Stimulated activated CD8-positive, alpha-beta memory T cell treated with anti-CD3 and anti-CD28 coated beads, Interleukin-4, amount 100 ng/mL, for 24 hours (primary cell): Measurements from ENCODE around the gene RECK.
"Not testable (repeated sequence)": the region's sequence is repeated elsewhere in the genome, so short reads cannot be mapped to it uniquely, and the experiment has no call there.

Experiments
- DNase-seq: peaks from one replicate; pipeline ENCODE4 v3.0.0-alpha.2; 2020; ENCODE audit warnings: low read depth

Gene RECK

DNA sequence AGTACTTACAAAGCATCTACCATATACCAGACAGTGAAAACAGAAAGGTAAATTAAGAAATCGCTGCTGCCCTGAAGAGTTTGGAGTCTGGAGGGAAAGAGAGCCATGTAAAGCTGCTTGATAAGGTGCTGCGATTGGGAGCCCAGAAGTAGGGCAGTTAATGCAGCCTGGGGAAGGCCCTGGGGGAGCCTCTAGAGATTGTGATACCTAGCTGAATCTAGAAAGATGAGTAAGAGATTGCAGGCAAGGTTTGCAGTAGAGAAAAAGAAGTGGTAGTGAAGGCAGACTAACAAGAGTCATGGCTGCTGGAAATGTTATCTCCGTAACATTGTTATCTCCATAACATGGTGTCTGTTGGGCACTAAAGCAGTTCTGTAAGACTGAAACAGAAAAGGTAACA lies 75.8 kb downstream of the RECK start:
- DNase-seq, result no peak

- no peak for DNase-seq
Measured at GRCh38 chr9:36113999-36114398, 77.3 kb downstream of the RECK start.

DNA sequence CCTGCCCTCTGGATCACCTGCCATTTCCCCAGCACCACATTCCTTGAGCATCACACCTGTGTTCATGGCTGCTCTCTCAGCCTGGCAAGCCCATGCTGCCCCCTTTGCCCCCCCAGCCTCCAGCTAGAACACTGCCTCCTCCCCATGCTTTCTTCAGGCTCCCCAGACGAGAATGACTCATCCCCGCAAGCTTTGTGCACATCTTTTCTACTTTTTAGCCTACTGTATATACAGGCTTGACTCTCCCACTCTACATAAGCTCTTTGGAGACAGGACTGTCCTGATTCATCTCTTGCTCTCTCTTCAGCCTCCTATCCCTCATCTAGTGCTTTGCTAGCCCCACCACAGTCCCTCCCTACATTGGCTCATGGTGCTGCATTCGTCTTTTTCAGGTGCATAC lies 79.9 kb downstream of the RECK start:
- no peak for DNase-seq

- no peak for DNase-seq
Measured at GRCh38 chr9:36118201-36118600, 81.5 kb downstream of the RECK start.

DNA sequence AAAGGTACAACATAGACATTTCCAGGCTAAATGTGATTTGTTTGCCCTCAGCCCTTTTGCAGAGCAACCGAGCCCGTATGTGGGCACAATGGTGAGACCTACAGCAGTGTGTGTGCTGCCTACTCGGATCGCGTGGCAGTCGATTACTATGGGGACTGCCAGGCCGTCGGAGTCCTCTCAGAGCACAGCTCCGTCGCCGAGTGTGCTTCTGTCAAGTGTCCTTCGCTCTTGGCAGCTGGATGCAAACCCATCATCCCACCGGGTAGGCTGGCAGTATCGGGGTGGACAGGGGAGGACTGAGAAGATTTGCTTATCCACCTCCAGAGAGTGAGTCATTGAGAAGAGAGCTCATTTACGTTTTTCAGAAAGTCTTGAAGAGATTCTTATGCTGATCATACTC lies 82.0 kb downstream of the RECK start:
- no peak for DNase-seq

GRCh38 chr9:36119476-36119875 lies 82.8 kb downstream of the RECK start:
- DNase-seq, result no peak

DNA sequence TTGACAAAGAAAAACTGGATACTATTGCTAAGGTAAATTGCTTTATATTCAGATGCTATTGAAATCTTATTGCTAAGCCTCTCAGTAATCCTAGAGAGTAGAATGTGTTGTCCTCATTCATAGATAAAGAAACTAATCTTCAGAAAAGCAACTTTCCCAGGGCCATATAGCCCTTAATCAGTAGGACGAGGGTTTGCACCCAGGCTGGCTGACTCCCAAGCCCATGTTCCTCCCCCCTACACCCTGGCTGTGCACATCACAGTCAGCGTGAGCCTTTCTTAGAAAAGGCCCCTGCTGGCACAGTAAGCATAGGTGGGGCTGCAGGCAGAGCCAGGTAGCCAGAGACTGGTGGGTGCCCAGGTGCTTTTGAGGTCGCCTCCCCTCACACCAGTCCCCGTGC lies 84.0 kb downstream of the RECK start:
- no peak for DNase-seq

DNA sequence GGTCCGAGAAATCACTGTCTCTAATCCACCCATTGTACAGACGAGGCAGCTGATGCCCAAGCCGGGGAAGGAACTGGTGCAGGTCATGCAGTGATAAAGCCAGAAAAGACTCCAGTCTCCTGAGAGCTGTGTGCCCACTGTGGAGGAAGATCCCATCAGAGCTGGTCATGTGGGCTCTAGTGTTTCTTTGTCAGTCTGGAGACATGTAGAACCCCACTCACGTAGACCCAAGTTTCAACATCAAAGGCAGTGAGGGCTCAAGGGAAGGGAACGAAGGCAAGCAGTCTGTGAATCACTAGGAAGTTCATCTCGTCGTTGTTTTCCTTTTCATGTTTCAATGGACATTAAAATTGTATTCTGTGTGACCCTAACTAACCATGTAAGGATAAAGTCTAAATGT lies 85.3 kb downstream of the RECK start:
- DNase-seq, result no peak

DNA sequence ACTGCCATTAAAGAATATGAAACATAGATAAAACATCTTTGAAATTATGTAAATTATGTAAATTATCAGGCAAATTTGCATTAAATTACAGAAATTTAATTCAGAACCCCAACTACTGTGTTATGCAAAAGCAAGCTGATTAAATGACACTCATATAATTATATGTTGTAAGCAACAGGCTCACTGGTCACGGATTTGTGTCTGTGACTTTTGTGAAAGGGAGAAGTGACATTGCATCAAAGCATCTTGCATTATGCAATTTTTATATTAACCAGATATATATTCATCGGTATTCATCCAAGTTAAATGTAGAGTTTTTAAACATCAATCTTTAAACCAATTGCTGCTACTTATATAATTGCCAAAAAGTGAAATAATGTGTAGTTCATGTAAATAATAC lies 86.8 kb downstream of the RECK start:
- no peak for DNase-seq

DNA sequence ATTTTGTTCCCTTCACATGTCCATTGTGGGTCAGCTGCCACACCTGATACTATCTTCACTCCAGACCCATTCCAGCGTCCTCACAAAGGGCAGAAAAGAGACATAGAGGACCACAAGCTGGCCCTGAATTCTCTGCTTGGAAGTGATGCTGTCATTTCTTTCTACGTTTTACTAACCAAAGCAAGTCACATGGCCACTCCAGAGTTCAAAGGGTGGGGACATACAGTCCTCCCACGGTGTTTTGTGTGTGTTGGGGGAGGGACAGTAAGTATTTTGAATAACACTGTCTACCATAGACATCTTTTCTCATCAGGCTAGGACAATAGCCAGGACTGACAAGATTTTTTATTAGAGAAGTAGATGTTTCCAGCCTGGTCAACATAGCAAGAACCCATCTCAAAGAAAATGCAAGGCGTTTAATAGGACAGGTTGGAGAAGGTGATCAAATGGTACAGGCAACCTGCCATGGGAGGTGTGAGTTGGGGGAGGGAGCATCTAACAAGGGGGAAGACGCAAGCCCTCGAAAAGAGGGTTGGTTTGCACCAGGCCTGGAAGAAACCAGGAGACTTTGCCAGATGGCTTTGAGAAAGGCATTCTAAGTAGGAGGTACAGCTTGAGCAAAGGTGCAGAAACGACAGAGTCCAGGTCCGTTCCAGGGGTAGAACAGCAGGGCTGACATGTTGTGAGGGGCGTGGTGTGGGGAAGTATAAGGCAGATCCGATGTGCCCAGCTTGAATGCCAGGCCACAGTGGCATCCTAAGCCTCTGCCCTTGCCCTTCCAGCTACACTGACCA lies 88.5 kb downstream of the RECK start:
- DNase-seq, result no peak

DNA sequence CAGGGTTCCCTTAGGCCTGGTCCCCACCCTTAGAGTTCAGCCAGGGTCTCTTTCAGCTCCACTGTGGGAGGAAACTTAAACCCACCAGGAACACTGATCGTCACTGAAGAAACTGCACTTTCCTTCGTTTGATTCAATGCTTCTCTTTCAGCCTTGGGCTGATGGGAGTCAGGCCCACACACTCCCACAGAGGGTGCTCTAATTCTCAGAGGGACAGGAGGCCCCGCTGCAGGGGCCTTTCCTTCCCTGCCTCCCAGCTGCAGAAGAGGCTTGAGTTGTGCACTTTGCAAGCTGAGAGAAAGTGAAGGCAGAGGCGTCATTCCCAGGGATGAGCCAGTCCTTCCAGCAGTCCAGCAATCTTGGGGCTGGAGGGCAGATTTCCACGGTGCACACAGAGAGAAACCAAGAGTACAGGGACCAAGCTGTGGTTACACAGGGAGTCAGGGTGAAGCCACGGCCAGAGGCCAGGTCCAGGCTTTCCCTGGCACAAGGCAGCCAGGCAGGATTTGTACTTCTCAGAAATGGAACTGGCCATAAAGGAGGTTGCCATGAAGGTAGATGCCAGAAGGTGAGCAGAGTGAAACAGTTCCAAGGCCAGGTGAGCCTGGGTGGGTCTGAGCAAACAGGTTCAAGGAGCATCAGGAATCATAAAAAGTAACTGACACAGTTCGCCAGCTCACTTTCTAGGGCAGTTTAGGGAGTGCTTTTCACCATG lies 89.5 kb downstream of the RECK start:
- DNase-seq, result no peak

DNA sequence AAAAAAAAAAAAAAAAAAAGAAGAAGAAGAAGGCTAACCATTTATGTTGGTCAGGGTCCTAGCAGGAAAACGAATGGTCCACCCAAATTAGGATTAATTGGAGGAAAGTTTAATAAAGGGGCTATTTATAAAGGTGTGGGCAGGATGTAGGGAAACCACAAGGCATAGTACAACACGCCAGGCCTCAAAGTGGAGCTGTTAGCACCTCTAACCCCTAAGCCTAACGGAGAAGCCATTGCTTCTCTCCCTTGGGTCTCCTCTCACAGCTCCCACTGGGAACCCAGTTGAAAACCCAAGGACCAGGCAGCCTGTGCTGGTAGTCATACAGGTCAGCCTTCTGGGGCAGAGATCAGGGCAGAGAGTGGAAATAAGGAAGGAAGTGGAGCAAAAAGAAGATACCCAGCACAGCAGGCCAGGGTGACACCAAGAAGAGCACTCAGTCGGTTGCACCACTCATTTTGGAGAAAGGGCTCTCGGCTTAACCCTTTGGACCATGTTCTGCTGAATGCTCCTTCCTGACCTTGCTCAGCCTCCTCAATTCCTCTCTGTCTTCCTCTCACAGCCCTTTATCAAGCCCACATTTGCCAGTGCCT lies 91.0 kb downstream of the RECK start:
- DNase-seq, result no peak

- no peak for DNase-seq
Measured at GRCh38 chr9:36128349-36128748, 91.6 kb downstream of the RECK start.

DNA sequence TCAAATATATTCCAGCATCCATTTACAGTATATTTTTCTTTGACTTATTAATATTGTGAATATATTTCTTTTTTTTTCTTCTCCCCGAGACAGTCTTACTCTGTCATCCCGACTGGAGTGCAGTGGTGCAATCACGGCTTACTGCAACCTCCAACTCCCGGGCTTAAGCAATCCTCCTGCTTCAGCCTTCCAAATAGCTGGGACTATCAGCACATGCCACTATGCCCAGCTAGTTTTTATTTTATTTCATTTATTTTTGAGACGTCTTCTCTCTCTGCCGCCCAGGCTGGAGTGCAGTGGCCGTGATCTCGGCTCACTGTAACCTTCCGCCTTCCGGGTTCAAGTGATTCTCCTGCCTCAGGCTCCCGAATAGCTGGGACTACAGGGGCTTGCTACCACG lies 92.4 kb downstream of the RECK start:
- no peak for DNase-seq

GRCh38 chr9:36131666-36132065 lies 95.0 kb downstream of the RECK start:
- DNase-seq, result not testable (repeated sequence)

DNA sequence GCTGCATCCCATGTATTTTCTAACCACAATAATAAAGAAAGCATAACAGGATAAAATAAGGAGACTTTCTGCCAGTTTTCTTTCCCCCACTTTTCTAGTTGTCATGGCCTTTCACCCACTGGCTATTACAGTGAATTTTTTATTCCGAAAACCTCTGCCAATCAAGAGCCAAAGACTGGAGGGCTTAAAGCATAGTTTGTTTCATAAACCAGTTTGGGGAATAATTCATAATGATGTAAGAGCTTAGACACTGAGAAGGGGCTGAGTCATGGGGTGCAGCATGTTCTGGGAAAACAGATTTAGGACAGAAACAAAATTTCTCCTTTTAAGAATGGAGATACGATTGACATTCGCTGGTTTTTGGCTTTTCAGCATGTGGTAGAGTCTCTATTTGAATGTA lies 95.4 kb downstream of the RECK start:
- DNase-seq, result no peak

DNA sequence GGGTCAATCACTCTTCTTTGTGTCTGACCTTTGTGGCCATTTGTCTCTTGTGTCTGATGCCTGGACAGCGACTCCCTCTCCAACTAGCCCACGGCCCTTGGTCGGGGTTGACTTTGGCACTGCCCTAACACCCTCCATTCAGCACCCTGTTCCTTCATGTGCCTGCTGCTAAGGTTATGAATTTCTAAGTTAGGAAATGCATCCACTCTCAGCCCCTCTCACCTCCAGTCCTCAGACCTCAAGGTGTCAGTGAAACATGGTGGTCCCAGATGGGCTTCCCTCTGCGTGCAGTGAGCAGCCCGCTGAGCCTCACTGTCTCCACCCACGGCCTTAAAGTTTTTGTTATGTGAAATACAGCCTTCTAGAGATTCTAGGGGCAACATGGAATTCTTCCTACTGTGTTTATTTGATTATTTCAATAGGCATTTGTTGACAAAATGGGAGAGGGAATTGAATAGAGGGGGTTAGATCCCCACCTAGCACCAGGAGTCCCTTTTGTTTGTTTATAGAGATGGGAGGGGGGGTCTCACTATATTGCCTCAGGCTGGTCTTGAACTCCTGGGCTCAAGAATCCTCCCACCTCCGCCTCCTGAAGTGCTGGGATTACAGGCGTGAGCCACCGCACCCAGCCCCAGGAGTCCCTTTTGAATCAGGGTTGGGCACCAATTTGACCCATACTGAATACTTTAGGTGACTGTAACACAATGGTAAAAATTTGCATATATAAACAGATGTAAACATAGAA lies 98.2 kb downstream of the RECK start:
- no peak for DNase-seq

DNA sequence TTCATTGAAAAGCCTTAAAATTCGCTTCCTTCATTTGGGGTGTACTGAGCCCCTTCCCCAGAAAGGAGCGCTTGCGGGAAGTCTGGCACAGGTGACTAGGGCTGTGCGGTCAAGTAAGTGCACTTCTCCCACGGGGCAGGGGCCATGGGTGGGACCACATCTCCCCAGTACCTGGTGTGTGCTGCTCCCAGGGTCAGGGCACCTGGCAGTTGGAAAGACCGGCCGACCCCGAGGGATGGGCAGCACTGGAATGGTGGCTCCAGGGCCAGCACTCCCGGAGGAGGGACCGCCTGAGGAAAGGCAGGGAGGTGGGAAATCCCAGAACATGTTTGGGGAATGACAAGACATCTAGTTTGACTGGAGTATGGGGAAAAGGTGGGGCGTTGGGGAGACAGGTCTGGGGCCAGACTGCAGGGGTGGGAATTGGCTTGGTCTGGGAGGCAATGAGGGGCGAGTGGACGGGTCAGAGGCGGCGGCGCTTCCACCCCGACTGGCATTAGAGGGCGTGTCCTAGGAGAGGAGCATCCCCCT lies 99.1 kb downstream of the RECK start:
- no peak for DNase-seq

DNA sequence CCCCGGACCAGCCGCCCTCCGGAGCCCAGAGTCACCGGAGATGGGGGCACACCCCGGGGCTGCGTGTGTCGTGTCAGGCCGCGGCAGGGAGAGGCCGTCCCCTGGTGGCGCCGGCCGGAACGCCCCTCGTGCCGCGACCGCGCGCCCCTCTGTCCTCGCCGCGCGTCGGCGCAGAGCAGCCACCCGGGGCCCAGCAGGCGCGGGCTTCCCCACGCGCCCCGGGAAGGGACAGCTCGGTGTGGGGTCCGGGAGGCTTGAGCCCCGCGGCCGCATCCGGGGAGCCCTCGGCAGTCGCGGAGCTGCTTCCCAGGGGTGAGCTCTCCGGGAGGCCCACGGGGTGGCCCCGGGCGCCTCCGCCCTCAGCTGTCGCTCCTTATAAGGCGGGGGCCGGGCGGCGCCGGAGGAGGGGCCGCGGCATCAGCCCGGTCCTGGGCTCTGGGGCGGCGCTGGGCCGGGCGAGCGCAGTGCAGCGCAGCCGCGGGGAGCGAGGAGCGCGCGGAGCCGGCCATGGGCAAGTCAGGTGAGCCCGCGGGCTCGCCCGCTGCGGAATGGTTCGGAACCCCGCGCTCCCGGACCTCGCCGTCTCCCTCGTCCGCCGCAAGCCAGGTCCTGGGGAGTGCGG lies 99.7 kb downstream of the RECK start, which contains the start of gene GLIPR2:
GLIPR2 (plus strand) TSS at position 462 of the 622 bp plus-strand sequence; CDS start at position 508, 46 bp downstream.
- DNase-seq, result peak; percentile 71

GRCh38 chr9:36136894-36137391 lies 100.2 kb downstream of the RECK start:
- DNase-seq, result no peak

GRCh38 chr9:36137392-36138004 lies 100.8 kb downstream of the RECK start:
- no peak for DNase-seq
